Epithelial cell of esophagus (primary cell): ENCODE measurements around the gene C5orf52.

Experiments
- DNase-seq: peaks from one replicate; pipeline ENCODE4 v3.0.0; 2010; ENCODE audit warnings: low read depth
- H3K4me3 ChIP-seq: 2 replicates; pipeline ENCODE4 v1.5.1; 2011; ENCODE audit warnings: mild to moderate bottlenecking, low read length, control low read depth
- CTCF ChIP-seq: IDR thresholded peaks from 2 replicates; pipeline ENCODE4 v1.5.1; 2011; ENCODE audit warnings: low read depth, mild to moderate bottlenecking, low read length, control low read depth, inconsistent platforms; ENCODE audit not compliant: insufficient read depth; ENCODE audit errors: missing control alignments

The C5orf52 gene

DNA sequence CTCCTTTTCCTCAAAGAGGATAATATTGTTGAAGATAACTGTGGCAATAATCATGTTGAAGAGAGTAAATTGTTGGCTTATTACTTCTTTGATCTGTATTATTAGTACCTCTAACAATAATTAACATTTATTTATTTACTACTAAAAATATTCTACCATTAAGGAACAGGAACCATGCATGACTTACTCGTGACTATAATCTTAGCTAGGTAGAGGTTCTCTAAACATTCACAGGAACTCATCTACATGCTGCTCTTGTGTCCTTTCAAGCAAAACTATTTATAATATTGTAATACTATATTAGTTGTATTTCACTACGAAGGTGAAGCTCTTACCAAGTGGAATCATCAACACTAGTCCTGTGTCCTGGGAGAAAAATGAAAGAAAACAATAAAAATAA, 22.2 kb upstream of the C5orf52 start:
- H3K4me3 ChIP-seq, result no peak overlapping the region
- no peak for TF ChIP-seq CTCF
- no peak for DNase-seq

DNA sequence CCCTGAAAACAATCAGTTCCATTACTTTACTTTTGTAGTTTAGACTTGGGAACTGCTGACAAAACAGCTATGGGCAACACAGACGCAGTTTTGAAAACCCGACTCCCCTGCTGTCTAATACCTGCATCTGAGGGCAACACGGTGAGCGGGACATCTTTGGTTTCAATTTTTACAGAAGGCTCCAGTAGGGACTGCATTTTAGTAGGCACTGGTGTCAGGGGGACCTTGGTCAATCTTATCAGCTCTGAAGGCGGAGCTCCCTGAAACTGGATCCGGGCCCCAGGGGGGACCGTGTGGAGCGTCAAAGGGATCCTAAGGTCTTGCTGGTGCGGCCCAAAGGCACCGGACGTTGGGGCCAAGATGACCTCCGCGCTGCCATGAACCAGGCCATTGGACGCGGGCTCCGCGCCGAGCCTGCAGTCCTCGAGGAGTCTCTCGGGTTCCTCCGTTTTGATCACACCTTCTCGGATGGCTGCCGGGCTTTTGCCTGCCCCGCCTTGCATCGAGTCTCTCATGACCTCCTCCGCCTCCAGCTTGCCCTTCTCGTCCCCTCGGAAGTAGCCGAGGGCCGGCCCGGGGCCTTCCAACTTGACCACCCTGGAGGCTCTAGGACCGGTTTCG, 20.2 kb upstream of the C5orf52 start:
- TF ChIP-seq CTCF, result no peak
- DNase-seq, result no peak
- peak overlapping the region; percentile 38 for H3K4me3 ChIP-seq

DNA sequence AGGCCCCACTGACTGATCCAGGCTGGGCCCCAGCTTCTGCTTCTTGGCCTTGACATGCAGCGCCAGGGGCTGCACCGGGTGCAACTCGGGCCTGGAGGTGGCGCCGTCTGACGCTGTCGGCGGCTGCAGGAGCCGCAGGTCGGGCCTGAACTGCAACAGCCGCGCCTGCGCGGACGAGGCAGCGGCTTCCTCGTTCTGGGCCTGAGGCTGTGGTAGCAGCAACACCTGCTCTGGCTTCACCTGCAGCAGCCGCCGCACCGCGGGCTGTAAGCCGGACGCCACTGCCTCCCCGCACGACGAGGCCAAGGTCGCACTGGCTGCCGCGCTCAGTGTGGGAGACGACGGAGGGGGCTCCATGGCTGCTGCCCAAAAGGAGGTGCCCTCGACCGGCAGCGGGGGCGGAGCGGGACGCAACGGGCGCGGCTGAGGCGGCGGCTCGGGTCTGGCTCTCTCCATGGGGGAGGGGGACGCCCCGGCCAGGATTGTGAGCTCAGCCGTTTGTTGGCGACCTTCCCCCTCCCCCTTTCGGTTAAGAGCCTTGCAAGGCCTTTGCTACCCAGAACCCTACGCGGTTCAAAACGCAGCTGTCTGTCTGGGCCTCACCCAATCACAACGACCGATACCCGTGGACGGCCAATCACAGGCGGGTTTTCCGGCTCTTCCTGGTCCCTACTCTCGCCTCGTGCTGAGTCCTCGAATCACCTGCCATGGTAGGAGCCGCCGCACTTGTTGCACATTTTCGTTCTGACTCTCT, 19.5 kb upstream of the C5orf52 start:
- TF ChIP-seq CTCF, result peak; percentile 35
- DNase-seq, result peak; percentile 83
- peak overlapping the region; percentile 38 for H3K4me3 ChIP-seq

GRCh38 chr5:157652377-157652692, 19.0 kb upstream of the C5orf52 start, which contains the start of gene SOX30:
SOX30 (minus strand) TSS chr5:157652438; CDS start chr5:157652078, 360 bp downstream.
- H3K4me3 ChIP-seq, result peak within 1 kb of the TSS; percentile 38
- TF ChIP-seq CTCF, result no peak
- no peak for DNase-seq

- H3K4me3 ChIP-seq, result no peak overlapping the region
- TF ChIP-seq CTCF, result no peak
- DNase-seq, result no peak
These were observed 13.8 kb upstream of the C5orf52 start for GRCh38 chr5:157657516-157657915.

DNA sequence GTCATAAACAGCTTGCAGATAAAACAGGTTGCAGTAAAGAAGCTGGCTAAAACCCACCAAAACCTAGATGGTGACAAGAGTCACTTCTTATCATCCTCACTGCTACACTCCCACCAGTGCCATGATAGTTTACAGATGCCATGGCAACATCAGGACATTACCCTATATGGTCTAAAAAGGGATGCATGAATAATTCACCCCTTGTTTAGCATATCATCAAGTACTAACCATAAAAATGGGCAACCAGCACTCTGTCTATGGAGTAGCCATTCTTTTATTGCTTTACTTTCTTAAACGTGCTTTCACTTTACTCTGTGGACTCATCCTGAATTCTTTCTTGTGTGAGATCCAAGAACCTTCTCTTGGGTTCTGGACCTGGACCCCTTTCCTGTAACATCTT, 12.4 kb upstream of the C5orf52 start:
- no peak overlapping the region for H3K4me3 ChIP-seq
- no peak for DNase-seq
- TF ChIP-seq CTCF, result no peak
